Measurements from ENCODE around the gene TRMT112.
"Not testable (repeated sequence)": the region's sequence is repeated elsewhere in the genome, so short reads cannot be mapped to it uniquely, and the experiment has no call there.

Gene TRMT112

DNA sequence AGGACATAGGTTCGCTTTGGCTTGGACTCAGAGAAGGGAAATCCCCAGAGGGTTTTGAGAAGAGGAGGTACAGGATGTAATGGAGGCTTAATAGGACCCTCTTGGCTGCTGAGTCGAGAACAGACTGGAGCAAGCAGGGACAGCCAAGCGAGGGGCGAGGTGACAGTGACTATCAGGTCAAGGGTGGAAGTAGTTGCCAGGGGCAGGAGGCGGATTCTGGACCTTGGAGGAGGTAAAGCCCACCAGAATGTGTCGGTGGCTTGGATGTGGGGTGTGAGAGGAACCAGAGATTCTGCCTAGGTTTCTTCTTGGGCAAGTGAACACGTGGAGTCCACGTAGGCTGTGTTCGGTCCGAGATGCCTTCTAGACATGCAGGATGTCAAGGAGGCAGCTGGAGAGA is 4.4 kb downstream of the TRMT112 start:
- ATAC-seq, result no peak
- DNase-seq, result no peak

- DNase-seq, ATAC-seq: not testable (repeated sequence)
These were observed 9.6 kb downstream of the TRMT112 start for GRCh38 chr11:64307795-64308194.

- no peak for DNase-seq
These were observed 10.3 kb downstream of the TRMT112 start for GRCh38 chr11:64306876-64307622.

GRCh38 chr11:64306563-64306875 is 10.8 kb downstream of the TRMT112 start:
- no peak for ATAC-seq
- DNase-seq, result no peak

More at GRCh38 chr11:64306876-64307622, 10.3 kb downstream of the TRMT112 start:
- no peak for ATAC-seq

DNA sequence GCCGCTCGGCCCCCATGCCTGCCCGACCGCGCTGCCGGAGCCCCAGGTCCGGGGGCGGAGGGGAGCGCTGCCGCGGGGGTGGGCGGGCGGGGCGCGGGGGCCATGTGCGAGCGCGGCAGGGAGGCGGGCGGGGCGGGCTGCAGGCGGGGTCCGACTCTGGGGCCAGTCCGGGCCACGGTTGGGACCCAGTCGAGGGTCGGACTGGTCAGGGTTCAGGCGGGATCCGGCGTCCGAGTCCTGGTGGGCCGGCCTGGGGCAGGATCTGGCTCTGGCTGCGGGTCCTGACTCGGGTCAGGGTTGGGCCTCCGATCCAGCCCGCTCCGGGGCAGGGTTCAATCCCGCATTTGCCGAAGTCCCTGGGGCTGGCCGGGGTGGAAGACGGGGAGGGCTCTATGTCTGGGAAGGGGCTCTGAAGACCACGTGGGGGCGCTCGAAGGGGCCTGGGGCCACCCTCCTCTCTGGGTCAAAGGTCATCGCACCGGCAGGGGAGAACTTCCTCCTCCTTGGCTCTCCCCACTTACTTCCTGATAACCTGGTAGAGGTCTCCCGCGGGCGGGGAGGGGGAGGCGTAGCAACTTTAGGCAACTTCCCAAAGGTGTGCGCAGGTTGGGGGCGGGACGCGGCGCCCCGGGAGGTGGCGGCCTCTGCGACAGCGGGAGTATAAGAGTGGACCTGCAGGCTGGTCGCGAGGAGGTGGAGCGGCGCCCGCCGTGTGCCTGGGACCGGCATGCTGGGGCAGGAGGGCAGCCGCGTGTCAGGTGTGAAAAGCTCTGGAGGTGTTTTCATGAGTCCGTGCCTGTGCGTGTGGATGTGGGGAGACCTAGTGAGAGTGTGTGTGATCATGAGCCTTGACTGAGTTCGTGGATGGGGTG is 11.4 kb downstream of the TRMT112 start:
- ATAC-seq (peak; percentile 15), DNase-seq (peak; percentile 77)

DNA sequence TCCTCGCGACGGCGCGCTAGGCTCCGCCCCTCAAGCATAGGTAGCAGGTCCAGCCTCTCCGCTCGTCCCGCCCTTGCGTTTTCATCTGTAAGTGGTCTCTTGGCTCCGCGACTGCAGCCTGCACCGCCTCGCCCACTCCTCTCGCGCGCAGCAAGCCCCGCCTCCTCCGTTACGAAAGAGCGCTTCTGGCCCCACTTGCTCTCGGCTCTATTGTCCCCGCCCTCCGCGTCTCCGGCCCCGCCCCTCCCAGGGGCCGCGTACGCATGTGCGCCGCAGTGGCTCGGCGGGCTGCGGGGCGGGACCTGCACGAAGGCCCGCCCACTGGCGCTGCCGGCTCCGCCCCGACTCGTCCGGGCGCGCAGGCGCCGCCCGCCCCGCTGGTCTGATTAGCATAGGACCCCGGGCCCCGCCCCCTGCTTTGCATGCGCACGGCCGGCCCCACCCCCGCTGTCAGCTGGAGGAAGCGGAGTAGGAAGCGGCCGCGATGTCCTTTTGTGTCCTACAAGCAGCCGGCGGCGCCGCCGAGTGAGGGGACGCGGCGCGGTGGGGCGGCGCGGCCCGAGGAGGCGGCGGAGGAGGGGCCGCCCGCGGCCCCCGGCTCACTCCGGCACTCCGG is 12.2 kb downstream of the TRMT112 start, which contains the start of gene ESRRA:
Gene ESRRA (plus strand): TSS at position 450 of the 616 bp plus-strand sequence. CDS start 1,656 bp downstream, outside the sequence.
- ATAC-seq, result peak; percentile 78
- DNase-seq, result peak; percentile 100

DNA sequence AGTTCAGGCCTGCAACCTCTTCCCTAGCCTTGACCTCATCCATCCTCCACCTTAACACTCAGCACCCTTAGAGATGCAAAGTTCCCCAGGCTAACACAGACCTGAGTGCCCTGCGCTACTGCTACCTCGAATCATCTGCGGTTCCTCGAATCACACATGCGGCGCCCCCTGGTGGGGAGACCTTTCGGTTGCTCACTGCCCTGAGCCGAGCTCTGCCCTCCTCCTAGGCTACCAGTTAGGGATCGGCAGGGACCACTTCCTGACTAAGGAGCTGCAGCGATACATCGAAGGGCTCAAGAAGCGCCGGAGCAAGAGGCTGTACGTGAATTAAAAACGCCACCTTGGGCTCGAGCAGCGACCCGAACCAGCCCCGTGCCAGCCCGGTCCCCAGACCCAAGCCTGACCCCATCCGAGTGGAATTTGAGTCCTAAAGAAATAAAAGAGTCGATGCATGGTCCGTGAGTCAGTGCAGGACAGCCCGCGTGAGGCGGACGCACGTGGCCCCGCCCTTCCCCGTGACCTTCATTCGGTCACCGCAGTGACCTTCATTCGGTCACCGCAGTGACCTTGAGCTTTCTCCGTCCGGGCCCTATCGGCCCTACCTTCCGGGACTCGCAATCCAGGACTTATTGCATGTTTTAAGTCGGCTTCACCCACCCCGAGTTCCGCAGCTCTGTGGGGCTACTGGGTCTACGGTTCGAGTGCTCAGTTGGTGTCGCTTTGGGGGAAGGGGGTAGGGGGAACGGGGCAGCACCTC is 12.9 kb downstream of the TRMT112 start:
- peak; percentile 48 for ATAC-seq
- peak; percentile 99 for DNase-seq

DNA sequence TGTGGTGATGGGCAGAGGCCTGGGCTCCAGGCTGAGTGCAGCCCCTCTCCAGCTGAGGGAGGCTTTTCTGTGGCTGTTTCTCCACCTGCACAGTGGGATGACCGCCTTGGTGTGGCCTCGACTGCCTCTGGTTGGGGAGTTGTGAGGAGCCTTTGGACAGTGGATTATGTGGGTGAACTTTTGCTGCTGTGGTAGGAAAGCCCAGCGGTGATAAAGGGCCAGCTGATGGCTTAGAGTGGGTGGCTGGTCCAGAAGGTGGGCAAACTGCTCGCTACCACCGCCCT is 13.4 kb downstream of the TRMT112 start:
- no peak for DNase-seq
- ATAC-seq, result no peak

DNA sequence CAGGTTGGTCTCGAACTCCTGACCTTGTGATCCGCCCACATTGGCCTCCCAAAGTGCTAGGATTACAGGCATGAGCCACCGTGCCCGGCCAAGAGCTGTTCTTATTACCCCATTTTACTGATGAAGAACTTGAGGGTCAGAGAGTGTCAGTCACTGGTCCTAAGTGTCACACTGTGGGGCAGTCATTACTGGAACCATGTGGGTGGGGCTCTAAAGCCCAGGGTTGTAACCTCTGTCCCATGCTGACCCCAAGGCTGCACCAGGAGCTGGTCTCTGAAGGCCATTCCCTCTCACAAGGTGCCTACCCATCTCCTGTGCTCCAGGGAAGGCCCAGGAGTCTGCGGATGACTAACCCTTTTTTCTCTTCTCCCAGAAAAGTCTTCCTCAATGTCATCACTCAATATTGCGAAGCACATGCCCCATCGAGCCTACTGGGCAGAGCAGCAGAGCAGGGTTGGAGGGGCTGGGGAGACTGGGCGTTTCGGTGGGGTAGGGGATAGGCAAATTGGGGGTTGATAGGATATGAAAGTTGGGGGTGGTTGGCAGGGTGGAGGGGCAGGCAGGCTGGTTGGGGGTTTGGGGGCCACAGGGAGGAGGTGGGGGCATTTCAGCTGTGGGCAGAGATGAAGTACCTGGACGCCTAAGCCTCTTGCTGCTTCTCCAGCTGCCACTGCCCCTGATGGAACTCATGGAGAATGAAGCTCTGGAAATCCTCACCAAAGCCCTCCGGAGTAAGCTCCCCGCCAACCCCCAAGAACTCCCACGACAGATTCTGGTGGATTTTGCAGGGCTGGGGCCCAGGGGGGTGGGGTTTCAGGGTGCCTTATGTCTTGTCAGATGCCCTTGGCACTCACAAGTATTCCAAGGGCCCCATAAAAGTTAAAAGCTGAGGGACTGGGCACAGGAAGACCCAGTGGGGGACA is 14.0 kb downstream of the TRMT112 start:
- DNase-seq, result no peak

GRCh38 chr11:64299847-64300648 is 17.3 kb downstream of the TRMT112 start, which contains the start of gene CATSPERZ:
CATSPERZ (plus strand) TSS chr11:64300358; CDS start chr11:64300411, 53 bp downstream.
- ATAC-seq (no peak), DNase-seq (no peak)

More for the DNA sequence above, 14.0 kb downstream of the TRMT112 start:
- no peak for ATAC-seq

- no peak for DNase-seq
- no peak for ATAC-seq
These were observed 18.2 kb downstream of the TRMT112 start for GRCh38 chr11:64298966-64299846.

DNA sequence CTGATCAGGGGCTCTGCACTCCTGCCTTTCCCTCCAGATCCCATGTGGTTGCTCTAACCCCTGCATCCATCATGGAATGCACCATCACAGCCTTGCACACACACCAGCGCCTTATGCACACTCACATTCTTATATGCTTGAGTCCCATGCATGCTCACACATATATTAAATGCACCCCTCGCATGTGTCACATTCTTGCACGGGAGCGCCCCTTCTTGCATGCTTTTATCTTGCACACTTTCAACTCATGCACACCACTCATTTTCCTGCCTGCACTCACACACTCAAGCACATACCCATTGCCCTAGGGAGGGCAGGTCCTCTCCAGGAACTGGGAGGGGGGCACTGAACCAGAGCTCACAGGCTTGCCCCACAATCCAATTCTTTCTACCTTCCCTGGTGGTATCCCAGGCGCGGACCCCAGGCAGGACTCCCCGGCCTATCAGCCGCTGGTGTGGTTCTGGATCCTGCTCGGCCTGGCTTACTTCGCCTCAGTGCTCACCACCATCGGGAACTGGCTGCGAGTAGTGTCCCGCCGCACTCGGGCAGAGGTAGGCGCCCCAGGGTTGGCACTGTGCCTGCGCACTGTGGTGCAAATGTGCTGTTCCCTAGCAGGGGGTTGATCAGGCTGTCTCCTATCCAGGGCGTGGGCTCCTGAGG is 19.5 kb downstream of the TRMT112 start:
- ATAC-seq, result no peak
- DNase-seq, result no peak

DNA sequence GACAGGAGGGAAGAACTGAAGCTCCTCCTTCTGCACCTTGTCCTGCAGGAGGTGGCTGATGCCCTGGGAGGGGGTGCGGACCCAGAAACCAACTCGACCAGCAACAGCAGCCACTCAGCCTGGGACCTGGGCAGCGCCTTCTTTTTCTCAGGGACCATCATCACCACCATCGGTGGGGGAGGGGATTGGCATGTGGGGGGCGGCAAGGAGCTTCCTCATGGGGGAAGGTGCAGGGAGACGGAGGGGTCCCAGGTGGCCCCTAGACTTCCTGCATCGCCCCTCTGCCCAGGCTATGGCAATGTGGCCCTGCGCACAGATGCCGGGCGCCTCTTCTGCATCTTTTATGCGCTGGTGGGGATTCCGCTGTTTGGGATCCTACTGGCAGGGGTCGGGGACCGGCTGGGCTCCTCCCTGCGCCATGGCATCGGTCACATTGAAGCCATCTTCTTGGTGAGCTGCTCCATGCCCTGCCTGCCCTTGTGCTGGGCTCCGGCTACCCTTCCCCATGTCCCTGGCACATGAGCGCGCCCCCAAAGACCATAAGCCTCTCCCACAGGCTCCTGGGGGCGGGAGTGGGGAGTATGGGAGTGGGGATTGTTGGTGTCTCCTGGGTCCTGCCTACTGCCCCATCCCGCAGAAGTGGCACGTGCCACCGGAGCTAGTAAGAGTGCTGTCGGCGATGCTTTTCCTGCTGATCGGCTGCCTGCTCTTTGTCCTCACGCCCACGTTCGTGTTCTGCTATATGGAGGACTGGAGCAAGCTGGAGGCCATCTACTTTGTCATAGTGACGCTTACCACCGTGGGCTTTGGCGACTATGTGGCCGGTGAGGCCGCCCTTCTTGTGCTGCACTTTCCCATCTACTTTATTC is 20.3 kb downstream of the TRMT112 start:
- no peak for DNase-seq
- no peak for ATAC-seq

DNA sequence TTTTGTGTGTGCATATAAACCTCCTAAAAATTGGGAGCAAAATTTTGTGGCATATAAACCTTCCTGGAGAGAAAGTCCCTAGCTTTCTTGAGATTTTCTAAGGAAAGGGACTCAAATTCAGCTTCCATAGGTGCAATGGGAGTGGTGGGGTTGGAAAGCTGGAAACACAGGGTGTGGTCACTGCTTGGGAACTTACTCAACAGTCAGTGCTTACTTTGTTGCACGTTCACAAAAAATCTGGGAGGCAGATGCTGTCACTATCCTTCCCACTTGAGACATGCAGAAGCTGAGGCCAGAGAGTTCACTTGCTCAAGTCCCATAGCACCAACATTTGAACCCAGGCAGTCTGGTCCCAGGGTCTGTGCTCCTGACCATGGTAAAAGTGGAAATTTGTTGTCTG is 21.1 kb downstream of the TRMT112 start:
- ATAC-seq (no peak), DNase-seq (no peak)

DNA sequence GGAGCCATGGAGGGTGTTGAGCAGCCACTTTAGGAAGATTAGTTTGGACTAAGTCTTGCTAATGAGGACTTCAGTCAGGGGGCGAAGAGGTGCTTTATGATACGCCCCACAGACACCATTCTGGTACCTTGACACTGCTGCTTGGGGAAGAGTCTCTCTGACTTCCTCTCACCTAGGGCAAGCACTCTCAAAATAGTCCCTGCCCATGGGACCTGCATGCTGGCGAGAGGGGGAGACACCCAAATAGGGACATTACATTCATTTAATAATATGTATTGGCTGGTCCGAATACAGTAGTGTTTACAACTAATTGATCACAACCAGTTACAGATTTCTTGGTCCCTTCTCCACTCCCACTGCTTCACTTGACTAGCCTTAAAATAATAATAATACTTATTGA is 21.6 kb downstream of the TRMT112 start:
- no peak for ATAC-seq
- DNase-seq, result no peak

GRCh38 chr11:64294774-64295173 is 22.6 kb downstream of the TRMT112 start:
- no peak for DNase-seq
- ATAC-seq, result no peak

DNA sequence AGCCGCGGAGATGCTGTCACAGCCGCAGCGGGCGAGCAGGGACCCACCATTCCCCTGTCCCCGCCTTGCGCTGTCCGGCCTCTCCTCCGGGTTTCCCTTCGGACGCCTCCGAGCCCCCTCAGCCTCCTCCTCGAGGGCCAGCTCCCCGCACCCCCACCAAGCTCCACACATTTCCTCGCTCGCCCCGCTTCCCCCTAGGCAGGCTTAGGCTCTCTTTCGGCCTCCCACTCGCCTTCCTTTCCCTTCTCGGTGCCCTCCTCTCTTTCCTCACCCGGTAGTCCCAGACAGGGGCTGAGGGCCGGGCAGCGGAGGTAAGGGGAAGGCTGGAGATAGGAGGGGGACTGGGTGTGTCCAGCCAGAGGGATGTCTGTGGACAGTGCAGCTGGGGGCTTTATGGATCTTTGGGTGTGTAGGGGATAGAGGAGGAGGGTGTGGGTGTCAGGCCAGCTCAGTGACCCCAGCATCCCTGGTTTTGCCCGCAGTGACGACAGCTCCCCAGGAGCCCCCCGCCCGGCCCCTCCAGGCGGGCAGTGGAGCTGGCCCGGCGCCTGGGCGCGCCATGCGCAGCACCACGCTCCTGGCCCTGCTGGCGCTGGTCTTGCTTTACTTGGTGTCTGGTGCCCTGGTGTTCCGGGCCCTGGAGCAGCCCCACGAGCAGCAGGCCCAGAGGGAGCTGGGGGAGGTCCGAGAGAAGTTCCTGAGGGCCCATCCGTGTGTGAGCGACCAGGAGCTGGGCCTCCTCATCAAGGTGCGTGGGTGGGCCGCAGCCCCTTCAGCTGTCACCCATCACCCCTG is 24.7 kb downstream of the TRMT112 start:
- DNase-seq, result no peak

More for the DNA sequence above, 24.7 kb downstream of the TRMT112 start:
- no peak for ATAC-seq

All from stimulated activated naive CD8-positive, alpha-beta T cell treated with anti-CD3 and anti-CD28 coated beads, Interleukin-15, Interleukin-2, amounts not matched to agents 100 U/mL and 50 U/mL, for 24 hours (primary cell).